Peyer's patch (tissue), 4 donors: Measurements from ENCODE around the gene SGK2.

ENCODE experiments used
- POLR2A ChIP-seq, 2 donors: fragments of 450-650 bp; IDR thresholded peaks; one replicate each; pipeline ENCODE4 v1.5.1; 2017; ENCODE audit warnings: antibody characterized with exemption in 2 of 2, mild to moderate bottlenecking in 2 of 2, moderate library complexity in 2 of 2
- TF ChIP-seq, protein P1 (sequence below), 6 experiments: fragments of 450-650 bp in 4 of 6; fragments of 200-600 bp in 2 of 6; sonication (generic) in 1 of 6; IDR thresholded peaks; one replicate each; pipeline ENCODE4 v1.5.1; 2017 to 2019; ENCODE audit warnings: antibody characterized with exemption in 6 of 6, mild to moderate bottlenecking in 3 of 6, moderate library complexity in 1 of 6

DNA sequence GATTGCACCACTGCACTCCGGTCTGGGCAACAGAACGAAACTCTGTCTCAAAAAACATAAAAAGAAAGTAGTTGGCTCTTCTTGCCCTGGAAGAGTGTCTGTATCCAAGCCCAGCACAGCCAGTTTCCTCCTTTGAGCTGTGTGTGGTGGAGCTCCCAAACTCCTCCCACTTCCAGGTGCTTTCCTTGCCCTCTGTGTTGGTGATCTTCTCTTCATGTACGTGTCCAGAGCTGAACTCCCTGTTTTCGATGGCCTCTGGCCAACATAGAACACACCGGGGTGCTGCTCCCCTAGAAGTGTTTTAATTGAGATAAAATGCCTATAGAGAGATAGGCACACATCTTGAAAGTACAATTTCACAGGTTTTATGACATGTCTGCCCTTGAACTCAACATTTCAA lies 16.7 kb upstream of the SGK2 start:
- TF ChIP-seq, protein P1, sequence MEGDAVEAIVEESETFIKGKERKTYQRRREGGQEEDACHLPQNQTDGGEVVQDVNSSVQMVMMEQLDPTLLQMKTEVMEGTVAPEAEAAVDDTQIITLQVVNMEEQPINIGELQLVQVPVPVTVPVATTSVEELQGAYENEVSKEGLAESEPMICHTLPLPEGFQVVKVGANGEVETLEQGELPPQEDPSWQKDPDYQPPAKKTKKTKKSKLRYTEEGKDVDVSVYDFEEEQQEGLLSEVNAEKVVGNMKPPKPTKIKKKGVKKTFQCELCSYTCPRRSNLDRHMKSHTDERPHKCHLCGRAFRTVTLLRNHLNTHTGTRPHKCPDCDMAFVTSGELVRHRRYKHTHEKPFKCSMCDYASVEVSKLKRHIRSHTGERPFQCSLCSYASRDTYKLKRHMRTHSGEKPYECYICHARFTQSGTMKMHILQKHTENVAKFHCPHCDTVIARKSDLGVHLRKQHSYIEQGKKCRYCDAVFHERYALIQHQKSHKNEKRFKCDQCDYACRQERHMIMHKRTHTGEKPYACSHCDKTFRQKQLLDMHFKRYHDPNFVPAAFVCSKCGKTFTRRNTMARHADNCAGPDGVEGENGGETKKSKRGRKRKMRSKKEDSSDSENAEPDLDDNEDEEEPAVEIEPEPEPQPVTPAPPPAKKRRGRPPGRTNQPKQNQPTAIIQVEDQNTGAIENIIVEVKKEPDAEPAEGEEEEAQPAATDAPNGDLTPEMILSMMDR (IDR thresholded peaks at IDR 0.05): no peak
- TF ChIP-seq POLR2A (IDR thresholded peaks at IDR 0.05): no peak
